GM18507 (cell line): Measurements from ENCODE around the gene ACSL6.

Source experiments
- DNase-seq: peaks from one replicate; pipeline ENCODE4 v3.0.0; 2011; ENCODE audit warnings: low read depth; ENCODE audit not compliant: insufficient read length; ENCODE audit errors: extremely low spot score
- FAIRE-seq: peaks from 2 replicates; lab custom pipeline; 2011; peaks lifted over from hg19 to GRCh38; lab: Jason Lieb, UNC

The ACSL6 gene

GRCh38 chr5:132011622-132012343 lies at the start of gene ACSL6:
Gene ACSL6, minus strand, starts transcription at chr5:132011658. Its CDS starts 105 bp downstream, at chr5:132011553.
- DNase-seq: no peak
- no peak for FAIRE-seq

GRCh38 chr5:132060501-132061161 lies 49.2 kb upstream of the ACSL6 start, which contains the start of gene IL3:
Gene IL3, plus strand, starts transcription at chr5:132060655. Its CDS starts 52 bp downstream, at chr5:132060707.
- no peak for FAIRE-seq
- no peak for DNase-seq

- DNase-seq (no peak), FAIRE-seq (no peak)
Observed at GRCh38 chr5:132059696-132060500, 48.4 kb upstream of the ACSL6 start.

- DNase-seq (no peak), FAIRE-seq (no peak)
Observed at GRCh38 chr5:132059043-132059695, 47.7 kb upstream of the ACSL6 start.

- FAIRE-seq: no peak
- no peak for DNase-seq
Observed at GRCh38 chr5:132058646-132059042, 47.2 kb upstream of the ACSL6 start.

GRCh38 chr5:132057498-132058255 lies 46.2 kb upstream of the ACSL6 start:
- FAIRE-seq (no peak), DNase-seq (no peak)

- FAIRE-seq: no peak
- no peak for DNase-seq
Observed at GRCh38 chr5:132056610-132057497, 45.4 kb upstream of the ACSL6 start.

- DNase-seq (no peak), FAIRE-seq (no peak)
Observed at GRCh38 chr5:132055808-132056609, 44.6 kb upstream of the ACSL6 start.

- DNase-seq (no peak), FAIRE-seq (no peak)
Observed at GRCh38 chr5:132055441-132055807, 44.0 kb upstream of the ACSL6 start.

GRCh38 chr5:132054697-132055440 lies 43.4 kb upstream of the ACSL6 start:
- FAIRE-seq (no peak), DNase-seq (no peak)

GRCh38 chr5:132054031-132054696 lies 42.7 kb upstream of the ACSL6 start:
- DNase-seq (no peak), FAIRE-seq (no peak)

GRCh38 chr5:132053483-132053882 lies 42.0 kb upstream of the ACSL6 start:
- FAIRE-seq (no peak), DNase-seq (no peak)

GRCh38 chr5:132052520-132052919 lies 41.1 kb upstream of the ACSL6 start:
- DNase-seq: no peak
- no peak for FAIRE-seq

GRCh38 chr5:132050661-132051552 lies 39.4 kb upstream of the ACSL6 start:
- DNase-seq: no peak
- no peak for FAIRE-seq

GRCh38 chr5:132050136-132050535 lies 38.7 kb upstream of the ACSL6 start:
- DNase-seq (no peak), FAIRE-seq (no peak)
